Measurements from ENCODE around the gene MED13L.

Gene MED13L

DNA sequence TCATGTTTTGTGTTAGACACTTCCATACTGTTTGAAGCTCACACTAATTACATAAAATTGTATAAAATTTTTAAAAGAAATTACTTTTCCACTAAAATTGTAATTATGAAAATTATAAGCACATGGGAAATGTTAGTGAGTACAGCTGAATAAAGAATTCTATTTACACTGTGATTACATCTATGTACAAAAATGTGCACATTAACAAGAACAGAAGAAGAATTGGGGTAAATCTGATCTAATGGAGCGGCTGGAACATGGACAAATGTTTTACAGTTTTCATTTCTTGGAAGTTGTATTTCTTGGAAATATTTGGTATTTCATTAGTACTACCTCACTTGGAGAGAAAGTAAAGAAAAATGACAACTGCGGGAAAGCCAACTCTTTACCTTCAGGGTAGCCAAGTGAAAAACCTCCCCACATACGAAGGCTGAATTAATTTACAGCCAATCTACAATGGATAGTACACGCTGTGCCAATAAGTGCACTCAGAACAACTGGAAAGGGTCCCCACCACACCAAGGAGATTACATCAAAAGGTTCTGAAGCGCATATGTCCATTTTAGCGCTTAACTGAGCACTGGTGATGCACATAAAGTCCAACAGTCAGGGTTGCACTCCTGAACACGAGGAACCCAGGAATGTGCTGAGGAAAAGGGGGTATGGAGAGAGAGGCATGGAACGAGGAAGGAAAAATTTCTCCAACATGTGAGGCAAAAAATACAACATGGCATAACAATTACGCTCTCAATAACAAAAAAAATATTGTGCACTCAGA lies 17.5 kb downstream of the MED13L start:
- Histone ChIP-seq H3K23ac (ENCODE audit: low read length) (no peak overlapping the region), H3K4me2 (ENCODE audit: low read length) (no peak overlapping the region), H2BK120ac (ENCODE audit: low read depth, low read length) (no peak overlapping the region), H3K27me3 (ENCODE audit: insufficient read depth, low read length, poor library complexity) (no peaks in the 10 kb centered on the region), H4K5ac (ENCODE audit: low read length) (no peak overlapping the region), H3K18ac (ENCODE audit: low read length) (no peak overlapping the region), H3K4me1 (ENCODE audit: control insufficient read depth, low read depth, low read length) (peaks cover 10% of the 10 kb centered on the region), H2BK15ac (replicated peaks; ENCODE audit: low read depth) (no peak overlapping the region), H2AK5ac (ENCODE audit: low read length) (no peak overlapping the region), H2BK5ac (ENCODE audit: low read length) (no peak overlapping the region), H3K27ac (ENCODE audit: low read depth, low read length) (no peak overlapping the region), H3K36me3 (ENCODE audit: control insufficient read depth, insufficient read depth, low read length) (no peaks in the 10 kb centered on the region), H3K56ac (ENCODE audit: low read length) (no peak overlapping the region), H4K8ac (ENCODE audit: low read depth, low read length) (no peak overlapping the region), H3K79me2 (ENCODE audit: control insufficient read depth, insufficient read depth, low read length) (peaks cover 62% of the 10 kb centered on the region), H3K9ac (ENCODE audit: low read length) (no peak overlapping the region), H3K79me1 (ENCODE audit: low read length) (peaks cover 6% of the 10 kb centered on the region), H3K4me3 (ENCODE audit: low read length) (no peak overlapping the region), H3K4ac (ENCODE audit: low read depth, low read length) (no peak overlapping the region)
- no peak for DNase-seq
- WGBS (ENCODE audit: extremely low coverage, insufficient coverage, low lambda C conversion rate): no CpG with 5 or more reads among the region's 9 CpGs

GRCh38 chr12:116257826-116258225 lies 19.7 kb downstream of the MED13L start:
- Histone ChIP-seq H2BK5ac (ENCODE audit: low read length) (no peak overlapping the region), H3K79me1 (ENCODE audit: low read length) (peaks cover 5% of the 10 kb centered on the region), H3K27ac (ENCODE audit: low read depth, low read length) (no peak overlapping the region), H3K79me2 (ENCODE audit: control insufficient read depth, insufficient read depth, low read length) (peaks cover 62% of the 10 kb centered on the region), H3K36me3 (ENCODE audit: control insufficient read depth, insufficient read depth, low read length) (no peaks in the 10 kb centered on the region), H3K27me3 (ENCODE audit: insufficient read depth, low read length, poor library complexity) (no peaks in the 10 kb centered on the region), H3K4ac (ENCODE audit: low read depth, low read length) (no peak overlapping the region), H3K4me2 (ENCODE audit: low read length) (no peak overlapping the region), H3K9ac (ENCODE audit: low read length) (no peak overlapping the region), H3K18ac (ENCODE audit: low read length) (no peak overlapping the region), H4K8ac (ENCODE audit: low read depth, low read length) (no peak overlapping the region), H3K56ac (ENCODE audit: low read length) (no peak overlapping the region), H2BK15ac (replicated peaks; ENCODE audit: low read depth) (no peak overlapping the region), H4K5ac (ENCODE audit: low read length) (no peak overlapping the region), H2AK5ac (ENCODE audit: low read length) (no peak overlapping the region), H3K4me3 (ENCODE audit: low read length) (no peak overlapping the region), H3K4me1 (ENCODE audit: control insufficient read depth, low read depth, low read length) (no peaks in the 10 kb centered on the region), H3K23ac (ENCODE audit: low read length) (no peak overlapping the region), H2BK120ac (ENCODE audit: low read depth, low read length) (no peak overlapping the region)
- DNase-seq: no peak
- no CpG with 5 or more reads among the region's 3 CpGs for WGBS (ENCODE audit: extremely low coverage, insufficient coverage, low lambda C conversion rate)

DNA sequence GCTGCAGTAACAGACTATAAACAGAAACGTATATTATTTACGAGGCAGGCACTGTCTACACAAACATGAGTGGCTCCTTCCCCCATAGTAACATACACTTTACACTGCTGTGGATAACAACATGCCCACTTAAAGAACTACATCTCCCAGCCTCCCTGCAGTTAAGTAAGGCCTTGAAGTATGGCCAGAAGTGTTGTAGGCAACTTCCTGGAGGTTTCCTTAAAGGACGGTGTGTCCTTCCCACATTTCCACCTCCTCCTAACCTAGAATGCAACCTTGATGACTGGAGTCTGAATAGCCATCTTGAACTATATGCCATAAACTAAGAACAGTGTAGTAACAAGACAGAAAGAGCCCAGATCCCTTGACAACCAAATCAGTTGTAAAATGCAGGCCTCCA lies 20.3 kb downstream of the MED13L start:
- peaks cover 5% of the 10 kb centered on the region for H3K79me1 ChIP-seq (ENCODE audit: low read length)
- WGBS (ENCODE audit: extremely low coverage, insufficient coverage, low lambda C conversion rate): no CpG with 5 or more reads among the region's 3 CpGs
- no peak overlapping the region for H3K4me2 ChIP-seq (ENCODE audit: low read length)
- H3K27ac ChIP-seq (ENCODE audit: low read depth, low read length): no peak overlapping the region
- no peak overlapping the region for H2AK5ac ChIP-seq (ENCODE audit: low read length)
- H3K18ac ChIP-seq (ENCODE audit: low read length): no peak overlapping the region
- H3K79me2 ChIP-seq (ENCODE audit: control insufficient read depth, insufficient read depth, low read length): peaks cover 62% of the 10 kb centered on the region
- H3K27me3 ChIP-seq (ENCODE audit: insufficient read depth, low read length, poor library complexity): no peaks in the 10 kb centered on the region
- no peak overlapping the region for H4K8ac ChIP-seq (ENCODE audit: low read depth, low read length)
- no peak overlapping the region for H3K4me3 ChIP-seq (ENCODE audit: low read length)
- no peak overlapping the region for H2BK15ac ChIP-seq (replicated peaks; ENCODE audit: low read depth)
- peak; percentile 75 for DNase-seq
- no peak overlapping the region for H3K23ac ChIP-seq (ENCODE audit: low read length)
- H3K36me3 ChIP-seq (ENCODE audit: control insufficient read depth, insufficient read depth, low read length): no peaks in the 10 kb centered on the region
- no peak overlapping the region for H3K4ac ChIP-seq (ENCODE audit: low read depth, low read length)
- H2BK120ac ChIP-seq (ENCODE audit: low read depth, low read length): no peak overlapping the region
- no peak overlapping the region for H4K5ac ChIP-seq (ENCODE audit: low read length)
- no peak overlapping the region for H3K9ac ChIP-seq (ENCODE audit: low read length)
- H3K4me1 ChIP-seq (ENCODE audit: control insufficient read depth, low read depth, low read length): no peaks in the 10 kb centered on the region
- H3K56ac ChIP-seq (ENCODE audit: low read length): no peak overlapping the region
- no peak overlapping the region for H2BK5ac ChIP-seq (ENCODE audit: low read length)

DNA sequence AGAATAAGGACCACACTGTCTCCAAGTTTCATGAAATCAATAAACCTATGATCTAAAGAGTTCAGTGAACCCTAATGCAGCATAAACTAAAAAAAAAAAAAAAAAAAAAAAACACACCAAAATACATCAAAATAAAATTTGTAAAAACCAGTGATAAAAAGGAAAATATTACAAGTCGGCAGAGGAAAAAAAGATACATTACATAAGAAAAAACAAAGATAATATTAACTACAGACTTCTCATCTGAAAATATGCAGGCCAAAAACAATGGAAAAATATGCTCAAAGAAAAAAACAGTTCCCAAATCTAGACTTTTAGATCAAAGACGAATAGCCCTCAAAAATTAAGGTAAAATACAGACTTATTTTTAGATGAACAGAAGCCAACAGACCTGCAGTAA lies 27.6 kb downstream of the MED13L start:
- H2BK120ac ChIP-seq (ENCODE audit: low read depth, low read length): no peak overlapping the region
- no peak overlapping the region for H2BK5ac ChIP-seq (ENCODE audit: low read length)
- peaks cover 59% of the 10 kb centered on the region for H3K79me2 ChIP-seq (ENCODE audit: control insufficient read depth, insufficient read depth, low read length)
- no peak overlapping the region for H4K8ac ChIP-seq (ENCODE audit: low read depth, low read length)
- H3K27ac ChIP-seq (ENCODE audit: low read depth, low read length): no peak overlapping the region
- no peak overlapping the region for H3K4me3 ChIP-seq (ENCODE audit: low read length)
- H3K79me1 ChIP-seq (ENCODE audit: low read length): peaks cover 4% of the 10 kb centered on the region
- H4K5ac ChIP-seq (ENCODE audit: low read length): no peak overlapping the region
- DNase-seq: no peak
- no peaks in the 10 kb centered on the region for H3K27me3 ChIP-seq (ENCODE audit: insufficient read depth, low read length, poor library complexity)
- H3K9ac ChIP-seq (ENCODE audit: low read length): no peak overlapping the region
- H3K23ac ChIP-seq (ENCODE audit: low read length): no peak overlapping the region
- no peak overlapping the region for H2AK5ac ChIP-seq (ENCODE audit: low read length)
- H3K36me3 ChIP-seq (ENCODE audit: control insufficient read depth, insufficient read depth, low read length): no peaks in the 10 kb centered on the region
- no peak overlapping the region for H2BK15ac ChIP-seq (replicated peaks; ENCODE audit: low read depth)
- H3K4me1 ChIP-seq (ENCODE audit: control insufficient read depth, low read depth, low read length): peaks cover 3% of the 10 kb centered on the region
- H3K4ac ChIP-seq (ENCODE audit: low read depth, low read length): no peak overlapping the region
- WGBS (ENCODE audit: extremely low coverage, insufficient coverage, low lambda C conversion rate): no CpG with 5 or more reads among the region's 2 CpGs
- no peak overlapping the region for H3K56ac ChIP-seq (ENCODE audit: low read length)
- H3K4me2 ChIP-seq (ENCODE audit: low read length): no peak overlapping the region
- H3K18ac ChIP-seq (ENCODE audit: low read length): no peak overlapping the region

DNA sequence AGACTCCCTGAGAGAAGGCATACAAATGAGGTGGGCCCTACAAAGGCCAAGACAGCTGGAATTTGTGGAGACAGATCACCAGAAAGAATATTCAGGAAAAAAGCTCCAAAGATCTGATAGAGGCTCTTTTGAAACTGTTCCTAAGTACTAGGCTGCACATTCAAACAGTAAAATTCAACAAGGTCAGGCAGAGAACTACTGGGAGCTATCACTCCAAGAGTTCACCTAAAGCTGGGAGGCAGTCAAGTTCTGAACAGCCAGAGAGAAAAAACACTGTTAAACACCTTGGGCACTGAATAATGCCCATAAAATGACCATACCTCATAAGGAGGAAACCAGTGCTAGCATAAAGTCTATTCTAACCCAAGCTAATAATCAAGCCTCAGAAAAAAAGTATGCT lies 28.6 kb downstream of the MED13L start:
- no peak overlapping the region for H4K5ac ChIP-seq (ENCODE audit: low read length)
- no peak overlapping the region for H2BK15ac ChIP-seq (replicated peaks; ENCODE audit: low read depth)
- H3K18ac ChIP-seq (ENCODE audit: low read length): peak overlapping the region; percentile 68
- no peak overlapping the region for H4K8ac ChIP-seq (ENCODE audit: low read depth, low read length)
- no peak overlapping the region for H2BK5ac ChIP-seq (ENCODE audit: low read length)
- no peak overlapping the region for H3K4me3 ChIP-seq (ENCODE audit: low read length)
- DNase-seq: no peak
- no peak overlapping the region for H3K27ac ChIP-seq (ENCODE audit: low read depth, low read length)
- H3K4ac ChIP-seq (ENCODE audit: low read depth, low read length): no peak overlapping the region
- H3K79me2 ChIP-seq (ENCODE audit: control insufficient read depth, insufficient read depth, low read length): peaks cover 60% of the 10 kb centered on the region
- no peak overlapping the region for H3K9ac ChIP-seq (ENCODE audit: low read length)
- no peaks in the 10 kb centered on the region for H3K27me3 ChIP-seq (ENCODE audit: insufficient read depth, low read length, poor library complexity)
- H3K4me1 ChIP-seq (ENCODE audit: control insufficient read depth, low read depth, low read length): peaks cover 3% of the 10 kb centered on the region
- H3K23ac ChIP-seq (ENCODE audit: low read length): no peak overlapping the region
- H3K36me3 ChIP-seq (ENCODE audit: control insufficient read depth, insufficient read depth, low read length): no peaks in the 10 kb centered on the region
- no peak overlapping the region for H2BK120ac ChIP-seq (ENCODE audit: low read depth, low read length)
- H3K79me1 ChIP-seq (ENCODE audit: low read length): peaks cover 4% of the 10 kb centered on the region
- H2AK5ac ChIP-seq (ENCODE audit: low read length): no peak overlapping the region
- H3K4me2 ChIP-seq (ENCODE audit: low read length): no peak overlapping the region
- peak overlapping the region; percentile 35 for H3K56ac ChIP-seq (ENCODE audit: low read length)

- DNase-seq: no peak
- Histone ChIP-seq H3K4ac (ENCODE audit: low read depth, low read length) (no peak overlapping the region), H3K27ac (ENCODE audit: low read depth, low read length) (no peak overlapping the region), H3K27me3 (ENCODE audit: insufficient read depth, low read length, poor library complexity) (no peaks in the 10 kb centered on the region), H2BK5ac (ENCODE audit: low read length) (no peak overlapping the region), H3K9ac (ENCODE audit: low read length) (no peak overlapping the region), H3K4me1 (ENCODE audit: control insufficient read depth, low read depth, low read length) (peaks cover 3% of the 10 kb centered on the region), H3K23ac (ENCODE audit: low read length) (no peak overlapping the region), H4K8ac (ENCODE audit: low read depth, low read length) (no peak overlapping the region), H2BK15ac (replicated peaks; ENCODE audit: low read depth) (no peak overlapping the region), H4K5ac (ENCODE audit: low read length) (no peak overlapping the region), H2BK120ac (ENCODE audit: low read depth, low read length) (no peak overlapping the region), H3K36me3 (ENCODE audit: control insufficient read depth, insufficient read depth, low read length) (no peaks in the 10 kb centered on the region), H3K79me2 (ENCODE audit: control insufficient read depth, insufficient read depth, low read length) (peaks cover 61% of the 10 kb centered on the region), H3K18ac (ENCODE audit: low read length) (no peak overlapping the region), H3K56ac (ENCODE audit: low read length) (no peak overlapping the region), H3K4me2 (ENCODE audit: low read length) (no peak overlapping the region), H2AK5ac (ENCODE audit: low read length) (no peak overlapping the region), H3K79me1 (ENCODE audit: low read length) (peaks cover 4% of the 10 kb centered on the region), H3K4me3 (ENCODE audit: low read length) (no peak overlapping the region)
Measured at GRCh38 chr12:116248433-116248832, 29.1 kb downstream of the MED13L start.
